HUES48 (cell line): Measurements from ENCODE around the gene TAF11.
A peak's percentile ranks its signal among the peaks of the same experiment; 100 is the strongest.
"Not testable (repeated sequence)": the region's sequence is repeated elsewhere in the genome, so short reads cannot be mapped to it uniquely, and the experiment has no call there.

Experiments
- H3K27ac ChIP-seq: one replicate; pipeline ENCODE4 v1.7.0; 2013; ENCODE audit warnings: low read depth, low read length, inconsistent platforms
- H3K27me3 ChIP-seq: 2 replicates; pipeline ENCODE4 v1.6.1; 2013; ENCODE audit warnings: mild to moderate bottlenecking, low read length; ENCODE audit not compliant: control insufficient read depth, insufficient read depth
- H3K36me3 ChIP-seq: 2 replicates; pipeline ENCODE4 v1.6.1; 2013; ENCODE audit warnings: low read length; ENCODE audit not compliant: control insufficient read depth, insufficient read depth
- H3K4me1 ChIP-seq: 2 replicates; pipeline ENCODE4 v1.6.1; 2013; ENCODE audit warnings: mild to moderate bottlenecking, low read length; ENCODE audit not compliant: control insufficient read depth, insufficient read depth
- H3K4me3 ChIP-seq: 2 replicates; pipeline ENCODE4 v1.5.1; 2013; ENCODE audit warnings: mild to moderate bottlenecking, low read depth, low read length
- H3K9ac ChIP-seq: 2 replicates; pipeline ENCODE4 v1.6.1; 2013; ENCODE audit warnings: mild to moderate bottlenecking, low read depth, low read length, moderate library complexity
- H3K9me3 ChIP-seq: 2 replicates; pipeline ENCODE4 v1.6.1; 2013; ENCODE audit warnings: low read length; ENCODE audit not compliant: control insufficient read depth, insufficient read depth

Gene TAF11

DNA sequence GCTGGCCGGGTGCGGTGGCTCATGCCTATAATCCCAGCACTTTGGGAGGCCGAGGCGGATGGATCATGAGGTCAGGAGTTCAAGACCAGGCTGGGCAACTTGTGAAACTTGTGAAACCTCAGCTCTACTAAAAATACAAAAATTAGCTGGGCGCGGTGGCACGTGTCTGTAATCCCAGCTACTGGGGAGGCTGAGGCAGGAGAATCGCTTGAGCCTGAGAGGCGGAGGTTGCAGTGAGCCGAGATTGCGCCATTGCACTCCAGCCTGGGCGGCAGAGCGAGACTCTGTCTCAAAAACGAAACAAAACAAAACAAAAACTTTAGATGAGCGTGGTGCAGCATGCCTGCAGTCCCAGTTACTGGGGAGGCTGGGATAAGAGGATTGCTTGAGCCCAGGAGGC, 2.0 kb downstream of the TAF11 start:
- not testable (repeated sequence) for H3K9ac ChIP-seq, H3K4me1 ChIP-seq, H3K4me3 ChIP-seq, H3K27me3 ChIP-seq, H3K9me3 ChIP-seq, H3K27ac ChIP-seq
- peaks cover 29% of the 10 kb centered on the region for H3K36me3 ChIP-seq

- no peak overlapping the region for H3K9ac ChIP-seq
- H3K27me3 ChIP-seq = no peaks in the 10 kb centered on the region
- H3K36me3 ChIP-seq = peaks cover 38% of the 10 kb centered on the region
- H3K4me1 ChIP-seq = 0 out of 2 replicates have a peak, but pooled peaks cover 1% of the 10 kb centered on the region
- H3K4me3 ChIP-seq = no peak overlapping the region
- no peak overlapping the region for H3K27ac ChIP-seq
- H3K9me3 ChIP-seq = no peaks in the 10 kb centered on the region
These were observed 2.8 kb downstream of the TAF11 start for GRCh38 chr6:34884996-34885395.

GRCh38 chr6:34884073-34884472, 3.8 kb downstream of the TAF11 start:
- H3K4me1 ChIP-seq, H3K9me3 ChIP-seq, H3K9ac ChIP-seq, H3K4me3 ChIP-seq, H3K27me3 ChIP-seq, H3K27ac ChIP-seq: not testable (repeated sequence)
- peaks cover 46% of the 10 kb centered on the region for H3K36me3 ChIP-seq

- Histone ChIP-seq H3K36me3 (peaks cover 85% of the 10 kb centered on the region), H3K9ac (no peak overlapping the region), H3K4me3 (no peak overlapping the region), H3K9me3 (no peaks in the 10 kb centered on the region), H3K4me1 (peaks cover 25% of the 10 kb centered on the region), H3K27ac (no peak overlapping the region), H3K27me3 (no peaks in the 10 kb centered on the region)
These were observed 9.9 kb downstream of the TAF11 start for GRCh38 chr6:34877869-34878485.

DNA sequence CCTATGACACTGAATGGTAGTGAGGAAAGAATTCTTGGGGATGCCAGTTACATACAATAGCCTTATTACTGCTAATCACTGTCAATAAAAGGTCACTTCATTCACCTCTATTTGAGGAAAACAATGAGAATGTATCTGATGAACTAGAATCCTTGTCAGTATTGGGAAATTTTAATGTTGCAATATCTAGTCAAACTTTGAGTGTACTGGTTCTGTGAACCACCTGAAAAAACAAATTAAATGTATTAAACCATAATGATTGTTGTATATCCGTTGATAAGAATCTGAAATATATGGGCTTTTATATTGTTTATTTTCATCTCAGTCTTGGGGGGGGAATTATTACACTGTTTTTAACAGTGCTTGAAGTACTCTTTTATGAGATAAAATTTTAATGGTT, 10.6 kb downstream of the TAF11 start:
- Histone ChIP-seq H3K36me3 (peaks cover 87% of the 10 kb centered on the region), H3K4me1 (peaks cover 25% of the 10 kb centered on the region), H3K9me3 (no peaks in the 10 kb centered on the region), H3K27me3 (no peaks in the 10 kb centered on the region), H3K4me3 (no peak overlapping the region), H3K27ac (no peak overlapping the region), H3K9ac (no peak overlapping the region)

DNA sequence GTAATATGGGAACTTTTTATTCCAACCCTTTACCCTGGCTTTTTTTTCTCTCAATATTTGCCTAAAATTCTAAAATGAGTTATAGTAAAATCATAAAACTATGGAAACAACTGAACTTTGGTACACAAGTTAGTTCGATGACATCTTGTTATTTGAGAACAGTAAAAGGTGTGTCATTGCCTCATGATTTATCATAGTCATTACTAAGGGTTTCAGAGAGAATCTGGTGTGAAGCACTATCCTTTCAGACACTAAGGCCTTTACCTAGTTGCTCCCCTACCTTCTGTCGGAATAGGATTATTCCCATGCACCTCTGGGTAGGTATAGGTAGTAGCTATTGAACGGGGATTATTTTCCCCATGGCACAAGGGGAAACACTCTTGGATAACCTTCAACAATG, 11.4 kb downstream of the TAF11 start:
- Histone ChIP-seq H3K9me3 (no peaks in the 10 kb centered on the region), H3K36me3 (peaks cover 93% of the 10 kb centered on the region), H3K9ac (no peak overlapping the region), H3K27me3 (no peaks in the 10 kb centered on the region), H3K4me1 (peaks cover 25% of the 10 kb centered on the region), H3K27ac (no peak overlapping the region), H3K4me3 (no peak overlapping the region)

- Histone ChIP-seq H3K9ac (no peak overlapping the region), H3K4me3 (no peak overlapping the region; the same call in 1 of the 2 replicates), H3K27ac (peak overlapping the region; percentile 14), H3K36me3 (peaks cover 93% of the 10 kb centered on the region), H3K9me3 (no peaks in the 10 kb centered on the region), H3K4me1 (peaks cover 25% of the 10 kb centered on the region), H3K27me3 (no peaks in the 10 kb centered on the region)
These were observed 12.3 kb downstream of the TAF11 start for GRCh38 chr6:34875292-34876213.

DNA sequence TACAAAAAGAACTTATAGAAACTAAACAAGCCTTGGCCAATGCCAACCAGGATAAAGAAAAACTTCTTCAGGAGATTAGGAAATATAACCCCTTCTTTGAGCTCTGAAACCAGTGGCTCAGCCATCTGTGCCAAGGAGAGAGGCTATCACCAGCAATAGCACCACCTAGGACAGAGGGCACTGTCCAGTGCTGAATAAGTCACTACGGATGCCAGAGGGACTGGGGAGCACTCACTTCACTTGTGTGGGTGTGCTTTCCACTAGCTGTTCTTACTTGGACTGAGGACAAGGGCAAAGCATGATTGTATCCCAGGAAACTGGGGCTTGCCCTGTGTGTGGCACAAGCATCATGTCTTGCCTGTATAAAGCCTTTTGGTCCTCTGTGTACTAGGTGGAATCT, 15.5 kb downstream of the TAF11 start:
- H3K36me3 ChIP-seq = peaks cover 82% of the 10 kb centered on the region
- H3K4me1 ChIP-seq = peaks cover 18% of the 10 kb centered on the region
- no peaks in the 10 kb centered on the region for H3K27me3 ChIP-seq
- H3K4me3 ChIP-seq = no peak overlapping the region
- H3K9ac ChIP-seq = no peak overlapping the region
- no peaks in the 10 kb centered on the region for H3K9me3 ChIP-seq
- no peak overlapping the region for H3K27ac ChIP-seq

DNA sequence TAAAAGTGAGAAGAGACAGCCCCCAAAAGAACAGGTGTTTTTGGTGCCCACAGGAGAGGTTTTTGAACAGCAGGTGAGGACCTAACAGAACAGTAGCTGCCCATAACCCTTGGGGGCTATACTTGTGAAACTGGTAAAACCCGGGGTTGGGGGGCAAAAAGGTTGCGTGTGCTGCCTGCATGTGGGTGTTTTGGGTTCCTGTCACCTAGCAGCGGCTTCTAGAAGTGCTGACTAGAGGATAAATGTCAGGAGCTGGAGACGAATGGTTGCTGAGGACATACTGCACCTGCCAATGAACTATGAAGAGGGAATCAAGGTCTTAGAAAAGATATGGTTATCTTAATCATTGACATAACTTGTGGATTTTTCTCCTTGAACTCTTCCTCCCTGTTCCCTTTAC, 16.0 kb downstream of the TAF11 start:
- Histone ChIP-seq H3K9me3 (no peaks in the 10 kb centered on the region), H3K27ac (no peak overlapping the region), H3K4me3 (no peak overlapping the region), H3K36me3 (peaks cover 83% of the 10 kb centered on the region), H3K9ac (no peak overlapping the region), H3K27me3 (no peaks in the 10 kb centered on the region), H3K4me1 (peaks cover 18% of the 10 kb centered on the region)

- Histone ChIP-seq H3K4me1 (no peaks in the 10 kb centered on the region), H3K4me3 (no peak overlapping the region), H3K9ac (no peak overlapping the region), H3K36me3 (peaks cover 68% of the 10 kb centered on the region), H3K27ac (no peak overlapping the region), H3K9me3 (no peaks in the 10 kb centered on the region), H3K27me3 (no peaks in the 10 kb centered on the region)
These were observed 20.4 kb downstream of the TAF11 start for GRCh38 chr6:34867484-34867883.

DNA sequence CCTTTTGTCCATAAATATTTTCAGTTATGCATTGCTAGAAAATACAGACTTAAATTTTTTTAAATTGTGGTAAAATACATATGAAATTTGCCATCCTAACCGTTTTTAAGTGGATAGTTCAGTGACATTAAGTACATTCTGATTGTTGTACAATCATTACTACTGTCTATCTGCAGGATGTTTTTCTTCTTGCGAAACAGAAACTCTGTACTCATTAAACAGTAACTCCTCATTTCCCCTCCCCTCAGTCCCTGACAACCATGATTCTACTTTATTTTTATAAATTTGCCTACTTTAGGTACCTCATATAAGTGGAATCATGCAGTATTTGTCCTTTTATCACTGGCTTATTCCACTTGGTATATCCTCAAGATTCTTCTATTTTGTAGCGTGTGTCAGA, 21.3 kb downstream of the TAF11 start:
- no peak overlapping the region for H3K9ac ChIP-seq
- no peak overlapping the region for H3K27ac ChIP-seq
- no peaks in the 10 kb centered on the region for H3K4me1 ChIP-seq
- no peaks in the 10 kb centered on the region for H3K9me3 ChIP-seq
- no peaks in the 10 kb centered on the region for H3K27me3 ChIP-seq
- H3K4me3 ChIP-seq = no peak overlapping the region
- H3K36me3 ChIP-seq = peaks cover 62% of the 10 kb centered on the region
